Cerebellar cortex (tissue), 1 donor: Measurements from ENCODE around the gene FBXL7.

Source experiments
- DNase-seq: peaks from one replicate; pipeline ENCODE4 v3.0.0-alpha.2; 2015; ENCODE audit warnings: low spot score

Gene FBXL7

DNA sequence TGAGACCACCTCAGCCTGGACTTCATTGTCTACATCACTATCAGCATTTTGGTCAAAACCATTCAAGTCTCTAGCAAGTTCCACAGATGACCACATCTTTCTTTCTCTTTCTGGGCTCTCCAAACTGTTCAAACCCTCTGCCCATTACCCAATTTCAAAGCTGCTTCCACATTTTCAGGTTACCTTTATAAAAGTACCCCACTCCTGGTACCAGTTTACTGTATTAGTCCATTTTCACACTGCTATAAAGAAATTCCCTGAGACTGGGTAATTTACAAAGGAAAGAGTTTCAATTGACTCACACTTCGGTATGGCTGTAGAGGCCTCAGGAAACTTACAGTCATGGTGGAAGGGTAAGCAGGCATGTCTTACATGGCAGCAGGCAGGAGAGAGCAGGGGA lies 84.5 kb downstream of the FBXL7 start:
- no peak for DNase-seq

DNA sequence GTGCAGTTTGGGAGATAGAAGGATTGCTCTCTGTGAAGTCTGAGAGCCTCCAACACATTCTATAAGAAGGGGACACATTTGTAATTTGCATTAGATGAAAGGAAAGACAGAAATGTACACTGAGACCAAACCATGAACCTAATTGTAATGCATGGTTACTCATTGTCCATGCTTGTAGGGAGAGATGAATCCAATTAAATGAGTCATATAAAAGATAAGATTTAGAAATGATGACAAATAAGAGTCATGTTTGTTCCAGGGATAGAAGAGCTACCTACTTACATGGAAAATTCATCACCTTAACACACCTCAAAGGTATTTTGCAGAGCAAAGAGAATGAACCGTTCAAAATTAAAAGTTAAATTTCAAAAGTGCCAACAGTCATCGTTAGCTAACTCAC lies 85.1 kb downstream of the FBXL7 start:
- no peak for DNase-seq

DNA sequence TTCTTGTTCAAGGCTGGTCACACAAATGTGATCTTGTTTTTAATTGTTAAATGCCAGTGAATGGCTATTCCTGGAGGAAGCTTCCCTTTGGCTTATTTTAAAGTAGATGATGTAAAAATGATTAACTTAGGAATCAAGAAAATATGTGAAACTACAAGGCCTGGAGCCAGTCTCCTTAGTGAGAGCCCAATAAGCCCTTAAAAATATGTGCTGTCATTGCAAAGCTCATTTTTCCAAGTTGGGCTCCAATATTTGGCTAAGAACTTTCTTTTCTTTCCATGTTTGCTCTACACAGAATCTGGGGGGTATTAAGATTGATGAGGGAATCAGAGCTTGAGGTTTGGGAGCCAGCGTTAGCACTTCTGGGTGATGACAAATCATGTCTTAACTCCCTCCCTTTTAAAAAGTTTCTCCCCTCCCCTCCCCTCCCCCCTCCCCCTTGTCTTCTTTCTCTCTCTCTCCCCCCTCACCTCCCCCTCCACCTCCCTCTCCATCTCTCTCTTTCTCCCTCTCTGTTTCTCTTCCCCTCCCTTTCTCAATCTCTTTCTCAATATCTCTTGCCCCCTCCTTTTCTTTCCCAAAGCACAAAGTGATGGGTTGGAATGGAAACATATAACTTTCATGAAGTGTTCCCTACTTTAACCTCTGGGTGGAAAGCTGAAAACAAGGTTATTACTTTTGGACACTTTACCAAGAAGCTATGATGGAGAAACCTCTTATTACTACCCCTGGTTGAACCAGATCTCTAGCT lies 86.0 kb downstream of the FBXL7 start:
- no peak for DNase-seq

GRCh38 chr5:15587916-15588315 lies 87.9 kb downstream of the FBXL7 start:
- DNase-seq, result no peak

GRCh38 chr5:15592728-15593127 lies 92.7 kb downstream of the FBXL7 start:
- no peak for DNase-seq

GRCh38 chr5:15594977-15595568 lies 95.1 kb downstream of the FBXL7 start:
- DNase-seq, result no peak

DNA sequence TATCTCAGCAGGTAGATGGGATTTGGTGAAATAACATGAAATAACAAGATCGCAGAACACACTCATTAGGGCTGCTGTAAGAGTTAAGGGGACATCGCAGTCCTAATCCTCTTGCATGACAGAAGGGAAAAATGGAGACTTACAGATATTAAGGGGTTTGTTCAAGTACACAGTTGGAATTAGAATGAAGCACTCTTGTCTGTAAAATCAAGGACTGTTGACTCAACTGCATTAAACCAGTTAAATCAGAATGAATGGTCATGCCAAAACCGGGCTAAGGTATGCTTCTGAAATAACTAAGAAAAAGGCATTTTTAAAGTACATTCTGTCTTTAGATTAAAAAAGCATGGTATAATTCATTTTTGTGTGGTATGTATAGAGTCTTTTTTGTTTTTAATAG lies 95.9 kb downstream of the FBXL7 start:
- DNase-seq, result no peak

GRCh38 chr5:15596936-15597335 lies 97.0 kb downstream of the FBXL7 start:
- DNase-seq, result no peak

DNA sequence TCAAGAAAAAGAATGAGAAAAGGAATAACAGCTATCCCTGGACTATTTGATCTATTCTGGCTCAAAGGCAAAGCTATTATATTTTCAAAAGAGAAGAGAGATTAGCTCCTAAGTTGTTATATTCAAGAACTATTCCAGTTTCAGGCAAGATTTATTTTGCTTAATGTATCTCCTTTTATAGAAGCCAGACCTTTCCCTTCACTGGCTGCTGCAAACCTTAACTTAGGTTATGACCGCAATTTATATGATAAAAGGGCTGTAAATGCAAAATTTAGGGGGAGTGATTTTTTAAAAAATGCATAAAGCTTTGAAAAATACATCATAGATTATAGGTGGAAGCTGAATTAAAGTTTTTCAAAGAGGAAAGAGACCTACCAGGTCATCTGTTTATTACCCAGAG lies 97.8 kb downstream of the FBXL7 start:
- DNase-seq, result no peak

GRCh38 chr5:15598294-15598902 lies 98.4 kb downstream of the FBXL7 start:
- no peak for DNase-seq

DNA sequence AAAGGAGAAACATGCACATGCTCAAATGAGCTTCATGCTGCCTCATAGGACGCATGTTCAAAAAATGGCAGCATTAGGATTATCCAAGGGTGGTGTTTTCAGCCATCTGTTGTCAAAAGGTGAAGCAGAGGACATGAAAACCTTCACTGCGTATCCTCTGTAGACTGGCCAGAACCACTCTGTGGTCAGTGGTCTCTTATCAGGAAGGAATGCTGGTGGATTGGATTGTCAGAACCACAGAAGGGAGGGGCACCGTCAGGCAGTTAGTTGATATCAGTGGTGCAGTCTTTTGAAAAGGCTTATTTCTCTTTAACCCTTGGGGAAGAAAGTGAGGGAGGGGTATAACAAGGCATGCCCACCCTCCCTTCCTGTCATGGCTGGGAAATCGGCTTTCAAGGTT lies 100.1 kb downstream of the FBXL7 start:
- no peak for DNase-seq

- no peak for DNase-seq
These were observed 101.3 kb downstream of the FBXL7 start for GRCh38 chr5:15601274-15601673.

GRCh38 chr5:15601853-15602252 lies 101.9 kb downstream of the FBXL7 start:
- peak; percentile 18 for DNase-seq

DNA sequence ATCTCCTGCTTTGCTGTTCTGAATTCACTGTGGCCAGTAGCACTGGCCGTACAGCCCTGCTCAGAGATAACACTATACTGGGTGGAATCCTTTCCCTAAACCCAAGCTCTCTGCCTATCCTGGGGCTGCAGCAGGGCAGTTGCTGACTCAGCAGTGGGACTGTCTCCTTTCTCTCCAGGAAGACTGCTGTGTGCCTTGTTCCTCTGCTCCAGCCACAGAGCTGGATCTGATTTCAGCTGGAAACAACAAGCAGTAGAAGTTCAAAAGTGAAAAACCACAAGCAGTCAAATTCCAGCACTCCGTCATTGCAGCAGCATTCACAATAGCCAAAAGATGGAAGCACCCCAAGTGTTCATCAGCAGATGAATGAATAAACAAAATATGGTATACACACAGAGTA lies 105.0 kb downstream of the FBXL7 start:
- no peak for DNase-seq

DNA sequence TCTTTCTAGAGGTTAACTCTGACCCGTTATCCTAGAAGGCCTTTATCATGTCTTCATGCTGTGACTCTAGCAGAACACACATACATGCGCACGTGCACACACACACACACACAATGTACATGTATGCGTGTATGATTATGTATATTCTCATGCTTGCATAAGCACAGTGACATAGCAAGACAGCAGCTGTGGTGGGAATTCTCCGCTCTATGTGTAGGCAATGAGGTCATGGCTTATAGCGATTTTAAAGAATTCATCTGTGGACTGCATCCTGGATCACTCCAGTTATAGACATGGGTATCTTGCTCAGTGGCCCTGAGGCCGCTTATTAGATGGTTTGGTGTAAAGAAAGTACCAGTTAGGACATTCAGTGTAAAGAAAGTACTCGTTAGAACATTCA lies 106.2 kb downstream of the FBXL7 start:
- no peak for DNase-seq

- no peak for DNase-seq
These were observed 107.1 kb downstream of the FBXL7 start for GRCh38 chr5:15607076-15607475.

- DNase-seq, result no peak
These were observed 109.2 kb downstream of the FBXL7 start for GRCh38 chr5:15609076-15609725.

GRCh38 chr5:15610216-15610615 lies 110.2 kb downstream of the FBXL7 start:
- no peak for DNase-seq

DNA sequence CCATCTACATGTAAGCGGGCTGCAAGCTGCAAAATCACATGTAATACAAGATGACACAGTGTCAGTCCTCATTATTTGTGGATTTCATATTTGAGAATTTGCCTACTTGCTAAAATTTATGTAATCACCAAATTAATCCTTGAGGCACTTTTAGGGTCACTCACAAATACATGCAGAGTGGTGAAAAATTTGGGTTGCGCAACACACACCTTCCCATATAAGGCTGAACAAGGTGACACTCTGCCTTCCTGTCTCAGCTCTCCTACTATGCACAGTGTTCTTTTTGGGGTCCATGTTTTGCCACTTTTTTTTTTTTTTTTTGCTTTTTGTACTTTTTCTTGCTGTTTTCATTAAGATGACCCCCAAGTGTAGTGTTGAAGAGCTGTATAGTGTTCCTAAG lies 111.0 kb downstream of the FBXL7 start:
- no peak for DNase-seq

DNA sequence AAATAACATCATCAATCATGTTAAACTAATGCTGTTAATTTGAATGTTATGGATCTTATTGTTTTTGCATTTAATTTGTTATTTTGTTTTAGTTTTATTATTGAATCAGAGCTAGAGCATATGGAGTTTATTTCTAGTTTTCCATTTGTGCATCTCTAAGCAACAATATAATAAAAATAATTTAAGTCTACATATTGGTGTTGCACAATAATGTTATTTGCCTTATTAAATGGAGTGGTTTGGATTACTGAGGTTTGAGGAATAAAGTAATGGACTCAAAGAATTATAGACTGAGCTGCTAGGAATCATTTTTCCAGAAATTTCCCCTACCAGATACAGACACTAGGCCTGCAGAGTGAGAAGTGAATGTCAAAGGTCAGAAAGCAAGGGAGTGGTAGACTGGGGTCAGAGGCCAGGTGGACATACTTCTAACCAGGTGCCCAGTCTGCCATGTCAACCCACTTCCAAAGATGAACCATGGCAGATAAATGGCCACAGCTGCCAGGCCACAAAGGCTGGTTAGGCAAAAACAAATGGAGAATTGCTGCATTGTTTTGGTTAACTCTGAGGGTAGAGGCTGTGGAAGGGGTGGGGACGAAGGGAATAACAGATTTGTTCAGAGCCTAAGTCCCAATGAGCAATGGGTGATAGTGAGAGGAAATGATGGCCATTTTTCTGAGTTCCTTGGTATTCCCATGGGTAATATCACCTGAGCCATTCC lies 113.1 kb downstream of the FBXL7 start:
- no peak for DNase-seq

- no peak for DNase-seq
These were observed 114.7 kb downstream of the FBXL7 start for GRCh38 chr5:15614679-15615078.

- no peak for DNase-seq
These were observed 115.9 kb downstream of the FBXL7 start for GRCh38 chr5:15615859-15616258.
